H54 (cell line): ENCODE measurements around the gene FBXO11.
"Not testable (repeated sequence)": the region's sequence is repeated elsewhere in the genome, so short reads cannot be mapped to it uniquely, and the experiment has no call there.

Experiments
- DNase-seq: peaks from one replicate; pipeline ENCODE4 v3.0.0; 2011; ENCODE audit warnings: low spot score, mixed read lengths; ENCODE audit not compliant: insufficient read length
- FAIRE-seq: peaks from 3 replicates; lab custom pipeline; 2011; peaks lifted over from hg19 to GRCh38; lab: Jason Lieb, UNC
- POLR2A ChIP-seq: IDR thresholded peaks from 2 replicates; pipeline ENCODE4 v1.6.1; 2011; ENCODE audit warnings: low read depth, mild to moderate bottlenecking, low read length

FBXO11 gene

GRCh38 chr2:47906157-47907038, at the start of gene FBXO11:
Gene FBXO11 (minus strand): TSS chr2:47906498. CDS start chr2:47905720, 778 bp downstream.
- peak; percentile 87 for TF ChIP-seq POLR2A
- DNase-seq (peak; percentile 76), FAIRE-seq (peak; percentile 99)

GRCh38 chr2:47950340-47951301, 44.3 kb upstream of the FBXO11 start:
- DNase-seq = no peak
- no peak for FAIRE-seq
- no peak for TF ChIP-seq POLR2A

GRCh38 chr2:47946593-47946992, 40.3 kb upstream of the FBXO11 start:
- FAIRE-seq (no peak), DNase-seq (no peak)
- no peak for TF ChIP-seq POLR2A

- DNase-seq (no peak), FAIRE-seq (no peak)
- TF ChIP-seq POLR2A = no peak
Measured at GRCh38 chr2:47945046-47945781, 38.9 kb upstream of the FBXO11 start.

GRCh38 chr2:47941936-47942335, 35.6 kb upstream of the FBXO11 start:
- TF ChIP-seq POLR2A = no peak
- FAIRE-seq = no peak
- no peak for DNase-seq

- TF ChIP-seq POLR2A = no peak
- DNase-seq = no peak
- FAIRE-seq = no peak
Measured at GRCh38 chr2:47937677-47938076, 31.4 kb upstream of the FBXO11 start.

- DNase-seq (no peak), FAIRE-seq (no peak)
- TF ChIP-seq POLR2A = no peak
Measured at GRCh38 chr2:47935071-47935470, 28.8 kb upstream of the FBXO11 start.

GRCh38 chr2:47918043-47918442, 11.7 kb upstream of the FBXO11 start:
- FAIRE-seq (no peak), DNase-seq (no peak)
- TF ChIP-seq POLR2A = no peak

GRCh38 chr2:47917276-47917961, 11.1 kb upstream of the FBXO11 start:
- no peak for TF ChIP-seq POLR2A
- FAIRE-seq (no peak), DNase-seq (no peak)

GRCh38 chr2:47916412-47916811, 10.1 kb upstream of the FBXO11 start:
- DNase-seq = no peak
- no peak for FAIRE-seq
- no peak for TF ChIP-seq POLR2A

GRCh38 chr2:47910662-47911061, 4.4 kb upstream of the FBXO11 start:
- not testable (repeated sequence) for FAIRE-seq, DNase-seq

GRCh38 chr2:47908682-47909081, 2.4 kb upstream of the FBXO11 start:
- TF ChIP-seq POLR2A = no peak
- no peak for DNase-seq
- FAIRE-seq = no peak
